HCT116 (cell line): ENCODE measurements around the gene PDZD4. TPM values are rescaled to one million over a fixed set of nuclear protein-coding genes. Genes with fewer than 3 reads are reported as not detected.

Source experiments
- ATAC-seq: fragments of 200-7000 bp; cut with Tn5 transposase; 2 replicates; pipeline ENCODE4 v1.9.1; 2020; ENCODE audit warnings: mild to moderate bottlenecking, moderate library complexity
- BruUV-seq: library from RNA; stranded (reverse); fragments of 400-500 nt; replicated peaks from 2 replicates; lab custom pipeline; 2021; lab: Mats Ljungman, UMichigan
- CTCF ChIA-PET: fragments of 300-600 bp; sonication (Branson Sonifier 250); formaldehyde crosslinking; loops from one replicate; lab custom pipeline; 2021; ENCODE audit warnings: antibody characterized with exemption; lab: Charles Lee
- POLR2A ChIA-PET: fragments of 300-600, 350-600 bp; sonication (Branson Sonifier 250); formaldehyde crosslinking; loops from one replicate; lab custom pipeline; 2021; ENCODE audit warnings: antibody characterized with exemption; lab: Charles Lee
- RAD21 ChIA-PET, 2 experiments: fragments of 300-600 bp; sonication (Branson Sonifier 250); formaldehyde crosslinking; loops; one replicate each; lab custom pipeline; 2023; ENCODE audit warnings: low total read pairs in 2 of 2; ENCODE audit not compliant: uncharacterized antibody in 2 of 2, unreplicated experiment in 2 of 2, low non-redundant PET in 1 of 2; lab: Charles Lee
- DNase-seq: peaks from one replicate; pipeline ENCODE4 v3.0.0-alpha.2; 2010; ENCODE audit warnings: low read depth, low spot score
- H2AFZ ChIP-seq: fragments of 200-600 bp; shearing (Covaris generic), sonication (generic); 2 replicates; pipeline ENCODE4 v1.6.1; 2017; ENCODE audit warnings: low read depth, mixed run types, mixed read lengths, antibody characterized with exemption, low read length; ENCODE audit not compliant: poor library complexity, severe bottlenecking
- H3K27ac ChIP-seq: 2 replicates; pipeline ENCODE4 v1.5.1; 2012; ENCODE audit warnings: low read depth, low read length
- H3K27me3 ChIP-seq: fragments of 200-600 bp; sonication (generic); 2 replicates; pipeline ENCODE4 v1.6.1; 2016; ENCODE audit warnings: mixed run types, low read length, mixed read lengths; ENCODE audit not compliant: insufficient read depth
- H3K36me3 ChIP-seq, 2 experiments: fragments of 200-500 bp in 1 of 2; fragments of 200-600 bp in 1 of 2; sonication (Bioruptor generic) in 1 of 2; sonication (generic) in 1 of 2; 2 replicates each; pipeline versions ENCODE4 v1.5.1 to v1.6.1; 2014 to 2016; ENCODE audit warnings: low read length in 2 of 2, inconsistent platforms in 1 of 2, mixed read lengths in 1 of 2, mixed run types in 1 of 2; ENCODE audit not compliant: insufficient read depth in 2 of 2, control insufficient read depth in 1 of 2
- H3K4me1 ChIP-seq, 2 experiments: fragments of 200-600 bp in 1 of 2; sonication (generic) in 1 of 2; 2 replicates each; pipeline versions ENCODE4 v1.5.1 to v1.6.1; 2012 to 2017; ENCODE audit warnings: low read length in 2 of 2, inconsistent platforms in 1 of 2, mild to moderate bottlenecking in 1 of 2, mixed read lengths in 1 of 2, mixed run types in 1 of 2, moderate library complexity in 1 of 2; ENCODE audit not compliant: insufficient read depth in 2 of 2, control insufficient read depth in 1 of 2
- H3K4me2 ChIP-seq: fragments of 200-600 bp; sonication (generic); 2 replicates; pipeline ENCODE4 v1.6.1; 2017; ENCODE audit warnings: mixed run types, low read length, mixed read lengths
- H3K4me3 ChIP-seq, 2 experiments: fragments of 200-600 bp in 1 of 2; sonication (generic) in 1 of 2; replicated peaks in 1 of 2; 2 replicates each; pipeline ENCODE4 v1.5.1; 2011 to 2016; ENCODE audit warnings: low read length in 2 of 2, control low read depth in 1 of 2, low read depth in 1 of 2, mild to moderate bottlenecking in 1 of 2, mixed read lengths in 1 of 2, mixed run types in 1 of 2
- H3K79me2 ChIP-seq: fragments of 200-600 bp; sonication (generic); 2 replicates; pipeline ENCODE4 v1.6.1; 2017; ENCODE audit warnings: mild to moderate bottlenecking, mixed run types, low read length, moderate library complexity, mixed read lengths; ENCODE audit not compliant: insufficient read depth
- H3K9ac ChIP-seq: fragments of 200-600 bp; sonication (generic); 2 replicates; pipeline ENCODE4 v1.6.1; 2016; ENCODE audit warnings: low read length, mixed read lengths
- H3K9me2 ChIP-seq: fragments of 200-600 bp; sonication (generic), shearing (Covaris generic); 2 replicates; pipeline ENCODE4 v1.6.1; 2017; ENCODE audit warnings: mixed run types, mild to moderate bottlenecking, moderate library complexity; ENCODE audit not compliant: insufficient read depth
- H3K9me3 ChIP-seq, 2 experiments: fragments of 200-500 bp in 1 of 2; fragments of 200-600 bp in 1 of 2; sonication (Bioruptor generic) in 1 of 2; sonication (generic) in 1 of 2; 2 replicates each; pipeline ENCODE4 v1.6.1; 2014 to 2017; ENCODE audit warnings: low read length in 2 of 2, mixed read lengths in 2 of 2, inconsistent platforms in 1 of 2, low read depth in 1 of 2, mild to moderate bottlenecking in 1 of 2, mixed run types in 1 of 2, moderate library complexity in 1 of 2; ENCODE audit not compliant: control insufficient read depth in 1 of 2, insufficient read depth in 1 of 2
- H4K20me1 ChIP-seq: fragments of 200-600 bp; sonication (generic), shearing (Covaris generic); 2 replicates; pipeline ENCODE4 v1.6.1; 2017; ENCODE audit warnings: mixed run types, mild to moderate bottlenecking, moderate library complexity; ENCODE audit not compliant: insufficient read depth
- CBX3 ChIP-seq: IDR thresholded peaks from 2 replicates; pipeline ENCODE4 v1.6.1; 2012; ENCODE audit warnings: low read depth
- CEBPB ChIP-seq: IDR thresholded peaks from 2 replicates; pipeline ENCODE4 v1.6.1; 2012; ENCODE audit warnings: low read depth
- ELF1 ChIP-seq: IDR thresholded peaks from 2 replicates; pipeline ENCODE4 v1.6.1; 2012; ENCODE audit warnings: low read depth, borderline replicate concordance
- EZH2phosphoT487 ChIP-seq: fragments of 200-600 bp; IDR thresholded peaks from 2 replicates; pipeline ENCODE4 v1.6.1; 2018; ENCODE audit warnings: antibody characterized with exemption, borderline replicate concordance
- FOSL1 ChIP-seq: IDR thresholded peaks from 2 replicates; pipeline ENCODE4 v1.6.1; 2012; ENCODE audit warnings: low read depth
- JUND ChIP-seq: IDR thresholded peaks from 2 replicates; pipeline ENCODE4 v1.6.1; 2012
- MAX ChIP-seq: IDR thresholded peaks from 2 replicates; pipeline ENCODE4 v1.6.1; 2012
- RAD21 ChIP-seq: IDR thresholded peaks from 2 replicates; pipeline ENCODE4 v1.6.1; 2012; ENCODE audit warnings: low read depth, mild to moderate bottlenecking
- SIN3A ChIP-seq: IDR thresholded peaks from 2 replicates; pipeline ENCODE4 v1.6.1; 2012; ENCODE audit warnings: low read depth
- SP1 ChIP-seq: IDR thresholded peaks from 2 replicates; pipeline ENCODE4 v1.6.1; 2012; ENCODE audit warnings: low read depth
- TCF7L2 ChIP-seq: IDR thresholded peaks from 2 replicates; pipeline ENCODE4 v1.7.0; 2011; ENCODE audit warnings: borderline replicate concordance, inconsistent platforms; ENCODE audit not compliant: insufficient read depth, insufficient read length; ENCODE audit errors: extremely low read depth
- YY1 ChIP-seq: IDR thresholded peaks from 2 replicates; pipeline ENCODE4 v1.6.1; 2011; ENCODE audit warnings: low read length, low read depth, moderate library complexity, mild to moderate bottlenecking; ENCODE audit not compliant: insufficient replicate concordance; ENCODE audit errors: extremely low read depth
- ZFX ChIP-seq: fragments of 450-650 bp; IDR thresholded peaks from 2 replicates; pipeline ENCODE4 v1.6.1; 2017
- intact Hi-C: fragments of 100-400 bp; cut with micrococcal nuclease; formaldehyde crosslinking; loops from 2 replicates; pipeline ENCODE4 v1.10.0; 2022
- total RNA-seq: library from RNA; stranded (reverse); gene quantifications from one replicate; pipeline ENCODE4 v1.2.1, GENCODE V29; 2021; ENCODE audit not compliant: unreplicated experiment
- TF ChIP-seq, protein P1 (sequence below): IDR thresholded peaks from 2 replicates; pipeline ENCODE4 v1.6.1; 2012; ENCODE audit warnings: low read depth
- TF ChIP-seq, protein P2 (sequence below), 3 experiments: fragments of 200-600 bp in 1 of 3; sonication (generic) in 1 of 3; IDR thresholded peaks in 2 of 3; conservative IDR thresholded peaks in 1 of 3; 2 replicates each; pipeline ENCODE4 v1.5.1; 2012 to 2017; ENCODE audit warnings: low read depth in 2 of 3, low read length in 2 of 3, antibody characterized with exemption in 1 of 3, borderline replicate concordance in 1 of 3, control low read depth in 1 of 3, mild to moderate bottlenecking in 1 of 3, mixed read lengths in 1 of 3, mixed run types in 1 of 3, moderate library complexity in 1 of 3; ENCODE audit not compliant: insufficient read depth in 1 of 3

PDZD4 gene
- total RNA-seq, 1 experiment from 2014 or later: 0.30 TPM

DNA sequence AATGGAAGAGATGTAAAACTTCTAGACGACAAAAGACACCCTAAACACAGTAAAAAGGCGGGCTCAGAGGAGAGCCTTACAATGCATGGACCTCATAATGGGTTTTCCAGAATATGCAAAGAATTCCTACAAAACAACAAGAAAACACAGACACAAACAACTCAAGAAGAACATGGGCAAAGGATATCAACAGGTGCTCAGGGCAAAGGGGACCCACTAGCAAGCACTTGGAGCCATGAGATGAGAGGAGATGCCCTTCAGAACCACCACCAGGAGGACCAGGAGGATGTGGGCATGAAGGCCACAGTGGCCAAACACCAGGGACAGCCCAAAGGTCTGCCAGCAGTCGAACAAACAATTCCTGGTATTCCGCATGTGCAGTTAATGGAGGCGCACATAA, 17.2 kb downstream of the PDZD4 start:
- Histone ChIP-seq H3K4me1 (no peaks in the 10 kb centered on the region), H3K79me2 (no peaks in the 10 kb centered on the region), H3K9ac (no peak overlapping the region), H3K36me3 (no peaks in the 10 kb centered on the region), H2AFZ (no peak overlapping the region), H3K4me3 (no peak overlapping the region), H3K27ac (no peak overlapping the region), H3K9me3 (no peaks in the 10 kb centered on the region), H3K9me2 (no peaks in the 10 kb centered on the region), H3K27me3 (no peaks in the 10 kb centered on the region), H3K4me2 (no peak overlapping the region), H4K20me1 (no peaks in the 10 kb centered on the region)
- ChIA-PET RAD21 (no interaction called here), POLR2A (no interaction called here), CTCF (no interaction called here)
- intact Hi-C loops: no loop called here
- DNase-seq (no peak), ATAC-seq (no peak)
- BruUV-seq: no TSS peak
- TF ChIP-seq EZH2phosphoT487 (no peak), SP1 (no peak), YY1 (no peak), MAX (no peak), JUND (no peak), CBX3 (no peak), SIN3A (no peak), RAD21 (no peak), FOSL1 (no peak), ZFX (no peak), ELF1 (no peak), CEBPB (no peak), TCF7L2 (no peak)
- TF ChIP-seq, protein P1, sequence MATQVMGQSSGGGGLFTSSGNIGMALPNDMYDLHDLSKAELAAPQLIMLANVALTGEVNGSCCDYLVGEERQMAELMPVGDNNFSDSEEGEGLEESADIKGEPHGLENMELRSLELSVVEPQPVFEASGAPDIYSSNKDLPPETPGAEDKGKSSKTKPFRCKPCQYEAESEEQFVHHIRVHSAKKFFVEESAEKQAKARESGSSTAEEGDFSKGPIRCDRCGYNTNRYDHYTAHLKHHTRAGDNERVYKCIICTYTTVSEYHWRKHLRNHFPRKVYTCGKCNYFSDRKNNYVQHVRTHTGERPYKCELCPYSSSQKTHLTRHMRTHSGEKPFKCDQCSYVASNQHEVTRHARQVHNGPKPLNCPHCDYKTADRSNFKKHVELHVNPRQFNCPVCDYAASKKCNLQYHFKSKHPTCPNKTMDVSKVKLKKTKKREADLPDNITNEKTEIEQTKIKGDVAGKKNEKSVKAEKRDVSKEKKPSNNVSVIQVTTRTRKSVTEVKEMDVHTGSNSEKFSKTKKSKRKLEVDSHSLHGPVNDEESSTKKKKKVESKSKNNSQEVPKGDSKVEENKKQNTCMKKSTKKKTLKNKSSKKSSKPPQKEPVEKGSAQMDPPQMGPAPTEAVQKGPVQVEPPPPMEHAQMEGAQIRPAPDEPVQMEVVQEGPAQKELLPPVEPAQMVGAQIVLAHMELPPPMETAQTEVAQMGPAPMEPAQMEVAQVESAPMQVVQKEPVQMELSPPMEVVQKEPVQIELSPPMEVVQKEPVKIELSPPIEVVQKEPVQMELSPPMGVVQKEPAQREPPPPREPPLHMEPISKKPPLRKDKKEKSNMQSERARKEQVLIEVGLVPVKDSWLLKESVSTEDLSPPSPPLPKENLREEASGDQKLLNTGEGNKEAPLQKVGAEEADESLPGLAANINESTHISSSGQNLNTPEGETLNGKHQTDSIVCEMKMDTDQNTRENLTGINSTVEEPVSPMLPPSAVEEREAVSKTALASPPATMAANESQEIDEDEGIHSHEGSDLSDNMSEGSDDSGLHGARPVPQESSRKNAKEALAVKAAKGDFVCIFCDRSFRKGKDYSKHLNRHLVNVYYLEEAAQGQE: no peak
- TF ChIP-seq, protein P2, sequence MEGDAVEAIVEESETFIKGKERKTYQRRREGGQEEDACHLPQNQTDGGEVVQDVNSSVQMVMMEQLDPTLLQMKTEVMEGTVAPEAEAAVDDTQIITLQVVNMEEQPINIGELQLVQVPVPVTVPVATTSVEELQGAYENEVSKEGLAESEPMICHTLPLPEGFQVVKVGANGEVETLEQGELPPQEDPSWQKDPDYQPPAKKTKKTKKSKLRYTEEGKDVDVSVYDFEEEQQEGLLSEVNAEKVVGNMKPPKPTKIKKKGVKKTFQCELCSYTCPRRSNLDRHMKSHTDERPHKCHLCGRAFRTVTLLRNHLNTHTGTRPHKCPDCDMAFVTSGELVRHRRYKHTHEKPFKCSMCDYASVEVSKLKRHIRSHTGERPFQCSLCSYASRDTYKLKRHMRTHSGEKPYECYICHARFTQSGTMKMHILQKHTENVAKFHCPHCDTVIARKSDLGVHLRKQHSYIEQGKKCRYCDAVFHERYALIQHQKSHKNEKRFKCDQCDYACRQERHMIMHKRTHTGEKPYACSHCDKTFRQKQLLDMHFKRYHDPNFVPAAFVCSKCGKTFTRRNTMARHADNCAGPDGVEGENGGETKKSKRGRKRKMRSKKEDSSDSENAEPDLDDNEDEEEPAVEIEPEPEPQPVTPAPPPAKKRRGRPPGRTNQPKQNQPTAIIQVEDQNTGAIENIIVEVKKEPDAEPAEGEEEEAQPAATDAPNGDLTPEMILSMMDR (IDR thresholded peaks at IDR 0.05 in 2 of 3, conservative IDR thresholded peaks at IDR 0.05 in 1 of 3; ENCODE audit: borderline replicate concordance in 1 of 3, insufficient read depth in 1 of 3, low read depth in 2 of 3, low read length in 2 of 3): no peak
